H1 (cell line): Measurements from ENCODE around the gene CTXN1. TPM values are rescaled to one million over a fixed set of nuclear protein-coding genes. Genes with fewer than 3 reads are reported as not detected.

Experiments
- ASH2L ChIP-seq: fragments of 200-600, 300-600 bp; sonication (generic); IDR thresholded peaks from one replicate; pipeline ENCODE4 v1.7.1; 2017; ENCODE audit warnings: low read length
- HDAC6 ChIP-seq: IDR thresholded peaks from one replicate; pipeline ENCODE4 v1.7.1; 2012; ENCODE audit warnings: low read depth, mild to moderate bottlenecking, inconsistent platforms, low read length, moderate library complexity
- JUND ChIP-seq: IDR thresholded peaks from 2 replicates; pipeline ENCODE4 v1.6.1; 2011; ENCODE audit warnings: mild to moderate bottlenecking, improper control_type of control experiment, low read length
- polyA plus RNA-seq, 7 experiments: library from polyadenylated mRNA; depleted of rRNA in 3 of 7; stranded (reverse) in 5 of 7; unstranded in 2 of 7; fragments of >200 nt in 5 of 7; fragments of 200-250 nt in 2 of 7; gene quantifications; 1 replicate in 5 of 7; 2 replicates in 1 of 7; 4 replicates in 1 of 7; pipeline versions ENCODE4 v1.2.1 to v1.2.3, GENCODE V29; 2011 to 2013; ENCODE audit warnings: missing spikeins in 2 of 7, mixed read lengths in 2 of 7
- total RNA-seq: library from RNA; stranded (reverse); fragmentation: NEBNext Ultra II Directional; extraction: Animal tissue kit (Norgen Biotek cat#: 25700); gene quantifications from 2 replicates; pipeline ENCODE4 v1.2.1, GENCODE V29; 2021
- TF ChIP-seq, protein P1 (sequence below): IDR thresholded peaks from 2 replicates; pipeline ENCODE4 v1.6.1; 2011; ENCODE audit warnings: low read length, improper control_type of control experiment

CTXN1 gene
- total and polyA plus RNA-seq, 2 of the 8 experiments (the other 6 are each of a cell fraction or from before 2014, with no cell fraction given): 16.4 to 58.0 TPM

DNA sequence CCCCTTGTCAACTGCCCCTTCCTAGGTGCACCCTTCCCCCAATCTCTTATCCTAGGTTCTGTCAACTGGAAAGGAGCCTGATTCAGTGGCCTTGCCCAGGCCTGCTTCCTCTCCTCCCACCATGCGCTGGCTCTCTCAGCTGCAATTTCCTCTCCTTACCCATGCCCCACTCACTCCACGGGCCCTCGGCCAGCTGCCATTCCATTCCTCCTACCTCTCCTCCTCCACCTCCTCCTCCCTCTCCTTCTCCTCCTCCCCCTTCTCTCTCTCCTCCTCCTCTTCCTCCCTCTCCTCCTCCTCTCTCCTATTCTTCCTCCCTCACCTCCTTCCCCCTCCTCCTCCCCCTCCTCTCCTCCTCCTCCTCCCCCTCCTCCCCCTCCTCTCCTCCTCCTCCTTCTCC is 27.1 kb upstream of the CTXN1 start (continued):
- no peak for TF ChIP-seq ASH2L
- no peak for TF ChIP-seq JUND
- no peak for TF ChIP-seq HDAC6
- TF ChIP-seq, protein P1, sequence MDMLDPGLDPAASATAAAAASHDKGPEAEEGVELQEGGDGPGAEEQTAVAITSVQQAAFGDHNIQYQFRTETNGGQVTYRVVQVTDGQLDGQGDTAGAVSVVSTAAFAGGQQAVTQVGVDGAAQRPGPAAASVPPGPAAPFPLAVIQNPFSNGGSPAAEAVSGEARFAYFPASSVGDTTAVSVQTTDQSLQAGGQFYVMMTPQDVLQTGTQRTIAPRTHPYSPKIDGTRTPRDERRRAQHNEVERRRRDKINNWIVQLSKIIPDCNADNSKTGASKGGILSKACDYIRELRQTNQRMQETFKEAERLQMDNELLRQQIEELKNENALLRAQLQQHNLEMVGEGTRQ: no peak
